IMR-90 (cell line): ENCODE measurements around the gene VIT. TPM values are rescaled to one million over a fixed set of nuclear protein-coding genes. Genes with fewer than 3 reads are reported as not detected.

Source experiments
- ATAC-seq: fragments of 200-7000 bp; cut with Tn5 transposase; 2 replicates; pipeline ENCODE4 v1.9.1; 2020; ENCODE audit warnings: low read depth, mild to moderate bottlenecking, moderate library complexity
- BruUV-seq: library from RNA; stranded (reverse); fragments of 400-500 nt; replicated peaks from 2 replicates; lab custom pipeline; 2021; lab: Mats Ljungman, UMichigan
- CTCF ChIA-PET: fragments of 300-600 bp; formaldehyde crosslinking; extraction: SDS; loops from one replicate; lab custom pipeline; 2021; ENCODE audit warnings: antibody characterized with exemption; lab: Yijun Ruan, JAX
- POLR2A ChIA-PET: fragments of 300-600 bp; sonication (Branson Sonifier 250); formaldehyde crosslinking; loops from one replicate; lab custom pipeline; 2022; ENCODE audit warnings: antibody characterized with exemption; ENCODE audit not compliant: unreplicated experiment; lab: Charles Lee
- DNase-seq: peaks from one replicate; pipeline ENCODE4 v3.0.0; 2013
- H2AFZ ChIP-seq: replicated peaks from 2 replicates; pipeline ENCODE3; 2013; ENCODE audit warnings: low read length, mild to moderate bottlenecking; ENCODE audit not compliant: poor library complexity
- H2AK5ac ChIP-seq: 2 replicates; pipeline ENCODE4 v1.6.1; 2013; ENCODE audit warnings: low read depth, low read length, inconsistent platforms
- H2AK9ac ChIP-seq: replicated peaks from 2 replicates; pipeline ENCODE3; 2013; ENCODE audit warnings: mild to moderate bottlenecking, low read depth, low read length, moderate library complexity; ENCODE audit not compliant: poor library complexity
- H2BK120ac ChIP-seq: 2 replicates; pipeline ENCODE4 v1.6.1; 2013; ENCODE audit warnings: low read depth, low read length, inconsistent platforms
- H2BK15ac ChIP-seq: 3 replicates; pipeline ENCODE4 v1.6.1; 2013; ENCODE audit warnings: low read depth, low read length, inconsistent platforms
- H2BK20ac ChIP-seq: 2 replicates; pipeline ENCODE4 v1.6.1; 2013; ENCODE audit warnings: low read depth, mild to moderate bottlenecking, inconsistent platforms, low read length, moderate library complexity
- H2BK5ac ChIP-seq: 2 replicates; pipeline ENCODE4 v1.6.1; 2013; ENCODE audit warnings: mild to moderate bottlenecking, low read depth, low read length, inconsistent platforms; ENCODE audit not compliant: poor library complexity, severe bottlenecking
- H3K14ac ChIP-seq: replicated peaks from 2 replicates; pipeline ENCODE4 v1.6.1; 2013; ENCODE audit warnings: low read depth, low read length, inconsistent platforms
- H3K18ac ChIP-seq: 2 replicates; pipeline ENCODE4 v1.6.1; 2013; ENCODE audit warnings: low read depth, low read length, control low read depth
- H3K23ac ChIP-seq: 2 replicates; pipeline ENCODE4 v1.6.1; 2013; ENCODE audit warnings: low read depth, low read length, inconsistent platforms
- H3K27ac ChIP-seq: 2 replicates; pipeline ENCODE4 v1.5.1; 2013; ENCODE audit warnings: mild to moderate bottlenecking, control low read depth, low read length; ENCODE audit not compliant: insufficient read depth
- H3K27me3 ChIP-seq: 2 replicates; pipeline ENCODE4 v1.6.1; 2013; ENCODE audit warnings: low read length; ENCODE audit not compliant: control insufficient read depth, insufficient read depth
- H3K36me3 ChIP-seq: 2 replicates; pipeline ENCODE4 v1.6.1; 2013; ENCODE audit warnings: low read length, mixed read lengths; ENCODE audit not compliant: control insufficient read depth, insufficient read depth
- H3K4ac ChIP-seq: 2 replicates; pipeline ENCODE4 v1.6.1; 2013; ENCODE audit warnings: low read depth, low read length, inconsistent platforms
- H3K4me1 ChIP-seq: 2 replicates; pipeline ENCODE4 v1.6.1; 2013; ENCODE audit warnings: low read length, mixed read lengths; ENCODE audit not compliant: control insufficient read depth, insufficient read depth
- H3K4me2 ChIP-seq: 2 replicates; pipeline ENCODE4 v1.6.1; 2013; ENCODE audit warnings: low read depth, mild to moderate bottlenecking, control low read depth, low read length, moderate library complexity
- H3K4me3 ChIP-seq: 2 replicates; pipeline ENCODE4 v1.5.1; 2013; ENCODE audit warnings: low read depth, mild to moderate bottlenecking, control low read depth, low read length, moderate library complexity; ENCODE audit not compliant: insufficient read depth
- H3K56ac ChIP-seq: 2 replicates; pipeline ENCODE4 v1.6.1; 2013; ENCODE audit warnings: low read length, inconsistent platforms; ENCODE audit not compliant: insufficient read depth; ENCODE audit errors: extremely low read depth
- H3K79me1 ChIP-seq, 2 experiments: 2 replicates each; pipeline ENCODE4 v1.6.1; 2013; ENCODE audit warnings: low read length in 2 of 2, inconsistent platforms in 1 of 2, low read depth in 1 of 2
- H3K9ac ChIP-seq: 2 replicates; pipeline ENCODE4 v1.6.1; 2013; ENCODE audit warnings: low read depth, low read length, control low read depth
- H3K9me1 ChIP-seq: 2 replicates; pipeline ENCODE4 v1.6.1; 2013; ENCODE audit warnings: low read length, inconsistent platforms; ENCODE audit not compliant: insufficient read depth
- H3K9me3 ChIP-seq: 2 replicates; pipeline ENCODE4 v1.6.1; 2013; ENCODE audit warnings: low read length; ENCODE audit not compliant: control insufficient read depth, insufficient read depth
- H4K20me1 ChIP-seq: 2 replicates; pipeline ENCODE4 v1.6.1; 2013; ENCODE audit warnings: low read length, inconsistent platforms; ENCODE audit not compliant: insufficient read depth
- H4K5ac ChIP-seq: 2 replicates; pipeline ENCODE4 v1.6.1; 2013; ENCODE audit warnings: mild to moderate bottlenecking, low read depth, low read length, control low read depth
- H4K8ac ChIP-seq, 2 experiments: 2 replicates each; pipeline ENCODE4 v1.6.1; 2013; ENCODE audit warnings: low read depth in 2 of 2, low read length in 2 of 2, control low read depth in 1 of 2, inconsistent platforms in 1 of 2
- H4K91ac ChIP-seq: 2 replicates; pipeline ENCODE4 v1.6.1; 2013; ENCODE audit warnings: low read depth, low read length, inconsistent platforms; ENCODE audit not compliant: insufficient read depth
- BHLHE40 ChIP-seq: fragments of 150-350 bp; IDR thresholded peaks from 2 replicates; pipeline ENCODE4 v1.6.1; 2016; ENCODE audit warnings: mild to moderate bottlenecking, low read depth, low read length
- CHD1 ChIP-seq: IDR thresholded peaks from 2 replicates; pipeline ENCODE4 v1.6.1; 2012; ENCODE audit warnings: low read depth, low read length, improper control_type of control experiment
- FOS ChIP-seq: fragments of 150-350 bp; IDR thresholded peaks from 2 replicates; pipeline ENCODE4 v1.6.1; 2016; ENCODE audit warnings: low read depth, low read length
- MAZ ChIP-seq: IDR thresholded peaks from 2 replicates; pipeline ENCODE4 v1.6.1; 2012; ENCODE audit warnings: low read depth, mild to moderate bottlenecking, low read length, improper control_type of control experiment, moderate library complexity, borderline replicate concordance
- MXI1 ChIP-seq: IDR thresholded peaks from 2 replicates; pipeline ENCODE4 v1.6.1; 2012; ENCODE audit warnings: low read depth, mild to moderate bottlenecking, low read length, moderate library complexity, borderline replicate concordance
- NFE2L2 ChIP-seq: fragments of 150-350 bp; IDR thresholded peaks from 2 replicates; pipeline ENCODE4 v1.6.1; 2016; ENCODE audit warnings: low read depth, mild to moderate bottlenecking, low read length
- POLR2A ChIP-seq: IDR thresholded peaks from 2 replicates; pipeline ENCODE4 v1.6.1; 2012; ENCODE audit warnings: mild to moderate bottlenecking, low read depth, low read length
- RAD21 ChIP-seq: IDR thresholded peaks from 2 replicates; pipeline ENCODE4 v1.6.1; 2012; ENCODE audit warnings: low read length, improper control_type of control experiment
- RCOR1 ChIP-seq: IDR thresholded peaks from 2 replicates; pipeline ENCODE4 v1.6.1; 2012; ENCODE audit warnings: mild to moderate bottlenecking, low read length, improper control_type of control experiment; ENCODE audit not compliant: insufficient replicate concordance
- RFX5 ChIP-seq: IDR thresholded peaks from 2 replicates; pipeline ENCODE4 v1.8.0; 2012; ENCODE audit warnings: low read depth, mild to moderate bottlenecking, low read length, moderate library complexity
- SMC3 ChIP-seq: fragments of 150-350 bp; IDR thresholded peaks from 2 replicates; pipeline ENCODE4 v1.6.1; 2016; ENCODE audit warnings: low read depth, mild to moderate bottlenecking, antibody characterized with exemption, low read length, moderate library complexity
- WGBS, 2 experiments: methylation state at CpG; one replicate each; pipeline versions ENCODE4 v1.1.5 to v1.1.7; 2013; ENCODE audit warnings: missing lambda C conversion rate in 2 of 2; ENCODE audit not compliant: insufficient read length in 1 of 2; ENCODE audit errors: extremely low coverage in 2 of 2; 5-methylcytosine and 5-hydroxymethylcytosine counted together
- dilution Hi-C: fragments of 300-500 bp; cut with HindIII; formaldehyde crosslinking; loops from one replicate; pipeline ENCODE4 v1.14.3; 2018; ENCODE audit warnings: low sequenced_read_pairs; ENCODE audit not compliant: unreplicated experiment
- in situ Hi-C: fragments of 300-500 bp; cut with MboI; formaldehyde crosslinking; loops from 3 replicates; pipeline ENCODE4 v1.14.3; 2019; ENCODE audit warnings: low sequenced_read_pairs, inconsistent platforms, mixed read lengths
- intact Hi-C: fragments of 100-400 bp; cut with micrococcal nuclease; formaldehyde crosslinking; loops from 2 replicates; pipeline ENCODE4 v1.10.0; 2022
- polyA plus RNA-seq, 3 experiments: library from polyadenylated mRNA; depleted of rRNA; stranded (reverse); fragments of >200 nt; gene quantifications; 2 replicates each; pipeline ENCODE4 v1.2.3, GENCODE V29; 2012; ENCODE audit warnings: low replicate concordance in 1 of 3
- total RNA-seq: library from RNA; depleted of rRNA; stranded (reverse); fragments of >200 nt; gene quantifications from 2 replicates; pipeline ENCODE4 v1.2.3, GENCODE V29; 2012
- TF ChIP-seq, protein P1 (sequence below): conservative IDR thresholded peaks from 2 replicates; pipeline ENCODE4 v1.5.1; 2012; ENCODE audit warnings: mild to moderate bottlenecking, low read depth, low read length, improper control_type of control experiment
- TF ChIP-seq, protein P2 (sequence below): fragments of 150-350 bp; IDR thresholded peaks from 2 replicates; pipeline ENCODE4 v1.6.1; 2016; ENCODE audit warnings: low read depth, mild to moderate bottlenecking, low read length, moderate library complexity, borderline replicate concordance
- TF ChIP-seq, protein P3 (sequence below): fragments of 150-350 bp; IDR thresholded peaks from 2 replicates; pipeline ENCODE4 v1.6.1; 2017; ENCODE audit warnings: mild to moderate bottlenecking, antibody characterized with exemption, low read length, low read depth

The VIT gene
- total and polyA plus RNA-seq, 2 of the 4 experiments (the other 2 are of a cell fraction), result under 0.01 TPM; not detected in 1

DNA sequence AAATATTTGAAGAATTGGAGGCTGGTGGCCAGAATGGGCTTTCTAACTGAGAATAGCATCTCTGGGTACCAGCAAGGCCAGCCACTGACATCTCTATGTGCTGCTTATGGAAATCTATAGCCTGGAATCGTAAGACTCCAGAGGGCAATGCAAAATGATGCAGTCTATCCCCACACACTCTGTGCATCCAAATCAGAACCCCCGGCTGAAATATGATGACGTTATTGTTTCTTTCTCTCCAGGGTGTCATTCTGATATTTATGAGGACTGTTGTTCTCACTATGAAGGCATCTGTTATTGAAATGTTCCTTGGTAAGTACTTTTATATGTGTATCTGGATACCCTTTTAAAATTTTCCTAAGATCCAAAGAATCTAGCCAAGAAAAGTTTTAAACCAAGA is 19.6 kb downstream of the VIT start:
- Histone ChIP-seq H4K8ac (no peak overlapping the region), H2BK120ac (no peak overlapping the region), H3K4ac (no peak overlapping the region), H3K23ac (no peak overlapping the region), H3K18ac (no peak overlapping the region), H4K5ac (no peak overlapping the region), H2AFZ (no peak overlapping the region), H3K9me3 (peaks cover 4% of the 10 kb centered on the region; the same call in 1 of the 2 replicates), H4K20me1 (no peaks in the 10 kb centered on the region), H3K4me2 (no peak overlapping the region), H3K9ac (no peak overlapping the region), H3K27ac (no peak overlapping the region), H3K56ac (no peak overlapping the region), H3K9me1 (no peaks in the 10 kb centered on the region), H3K79me1 (no peaks in the 10 kb centered on the region), H2AK5ac (no peak overlapping the region), H3K36me3 (no peaks in the 10 kb centered on the region), H2BK5ac (no peak overlapping the region), H3K4me3 (no peak overlapping the region), H2AK9ac (no peak overlapping the region), H2BK15ac (no peak overlapping the region), H2BK20ac (no peak overlapping the region), H3K14ac (no peak overlapping the region), H4K91ac (no peak overlapping the region), H3K4me1 (no peaks in the 10 kb centered on the region), H3K27me3 (peaks cover 6% of the 10 kb centered on the region)
- in situ Hi-C loops (no loop called here), dilution Hi-C loops (no loop called here), intact Hi-C loops (no loop called here)
- DNase-seq (no peak), ATAC-seq (no peak)
- no CpG with 5 or more reads among the region's 3 CpGs for WGBS, 2 experiments
- ChIA-PET CTCF (no interaction called here), POLR2A (no interaction called here)
- BruUV-seq, result no TSS peak
- TF ChIP-seq SMC3 (no peak), FOS (no peak), RAD21 (no peak), BHLHE40 (no peak), POLR2A (no peak), RFX5 (no peak), RCOR1 (no peak), CHD1 (no peak), MAZ (no peak), MXI1 (no peak), NFE2L2 (no peak)
- TF ChIP-seq, protein P1, sequence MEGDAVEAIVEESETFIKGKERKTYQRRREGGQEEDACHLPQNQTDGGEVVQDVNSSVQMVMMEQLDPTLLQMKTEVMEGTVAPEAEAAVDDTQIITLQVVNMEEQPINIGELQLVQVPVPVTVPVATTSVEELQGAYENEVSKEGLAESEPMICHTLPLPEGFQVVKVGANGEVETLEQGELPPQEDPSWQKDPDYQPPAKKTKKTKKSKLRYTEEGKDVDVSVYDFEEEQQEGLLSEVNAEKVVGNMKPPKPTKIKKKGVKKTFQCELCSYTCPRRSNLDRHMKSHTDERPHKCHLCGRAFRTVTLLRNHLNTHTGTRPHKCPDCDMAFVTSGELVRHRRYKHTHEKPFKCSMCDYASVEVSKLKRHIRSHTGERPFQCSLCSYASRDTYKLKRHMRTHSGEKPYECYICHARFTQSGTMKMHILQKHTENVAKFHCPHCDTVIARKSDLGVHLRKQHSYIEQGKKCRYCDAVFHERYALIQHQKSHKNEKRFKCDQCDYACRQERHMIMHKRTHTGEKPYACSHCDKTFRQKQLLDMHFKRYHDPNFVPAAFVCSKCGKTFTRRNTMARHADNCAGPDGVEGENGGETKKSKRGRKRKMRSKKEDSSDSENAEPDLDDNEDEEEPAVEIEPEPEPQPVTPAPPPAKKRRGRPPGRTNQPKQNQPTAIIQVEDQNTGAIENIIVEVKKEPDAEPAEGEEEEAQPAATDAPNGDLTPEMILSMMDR, result no peak
- TF ChIP-seq, protein P2, sequence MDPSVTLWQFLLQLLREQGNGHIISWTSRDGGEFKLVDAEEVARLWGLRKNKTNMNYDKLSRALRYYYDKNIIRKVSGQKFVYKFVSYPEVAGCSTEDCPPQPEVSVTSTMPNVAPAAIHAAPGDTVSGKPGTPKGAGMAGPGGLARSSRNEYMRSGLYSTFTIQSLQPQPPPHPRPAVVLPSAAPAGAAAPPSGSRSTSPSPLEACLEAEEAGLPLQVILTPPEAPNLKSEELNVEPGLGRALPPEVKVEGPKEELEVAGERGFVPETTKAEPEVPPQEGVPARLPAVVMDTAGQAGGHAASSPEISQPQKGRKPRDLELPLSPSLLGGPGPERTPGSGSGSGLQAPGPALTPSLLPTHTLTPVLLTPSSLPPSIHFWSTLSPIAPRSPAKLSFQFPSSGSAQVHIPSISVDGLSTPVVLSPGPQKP, result no peak
- TF ChIP-seq, protein P3, sequence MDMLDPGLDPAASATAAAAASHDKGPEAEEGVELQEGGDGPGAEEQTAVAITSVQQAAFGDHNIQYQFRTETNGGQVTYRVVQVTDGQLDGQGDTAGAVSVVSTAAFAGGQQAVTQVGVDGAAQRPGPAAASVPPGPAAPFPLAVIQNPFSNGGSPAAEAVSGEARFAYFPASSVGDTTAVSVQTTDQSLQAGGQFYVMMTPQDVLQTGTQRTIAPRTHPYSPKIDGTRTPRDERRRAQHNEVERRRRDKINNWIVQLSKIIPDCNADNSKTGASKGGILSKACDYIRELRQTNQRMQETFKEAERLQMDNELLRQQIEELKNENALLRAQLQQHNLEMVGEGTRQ, result no peak
